ENCODE measurements around the gene CD4. TPM values are rescaled to one million over a fixed set of nuclear protein-coding genes. Genes with fewer than 3 reads are reported as not detected.

The CD4 gene
- total RNA-seq, 1 donor from 2014 or later = 0.75 TPM

DNA sequence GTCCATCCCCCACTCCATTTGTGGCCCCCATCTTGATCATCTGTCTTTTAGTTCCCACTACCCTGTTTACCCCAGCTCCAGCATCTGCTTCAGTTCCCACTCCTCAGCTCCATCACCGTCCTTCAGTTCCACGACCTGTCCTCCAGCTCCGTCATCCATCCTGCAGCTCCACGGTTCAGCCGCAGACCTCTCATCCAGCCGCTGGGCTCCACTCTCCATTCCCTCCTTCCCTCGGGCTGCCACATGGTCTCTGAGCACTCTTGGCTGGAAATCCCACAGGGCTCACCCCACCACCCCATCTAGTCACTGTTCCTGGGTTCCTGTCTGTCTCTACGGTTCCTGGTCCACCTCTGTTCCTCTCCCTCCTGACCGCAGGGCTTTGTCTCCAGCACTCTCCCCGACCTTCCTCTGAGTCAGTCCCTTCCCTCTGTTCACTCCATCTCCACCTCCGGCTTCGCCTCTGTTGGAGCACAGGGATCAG, 35.6 kb downstream of the CD4 start:
- H3K4me3 ChIP-seq (ENCODE audit: low read depth, low read length) = no peak overlapping the region
- TF ChIP-seq, protein P1, sequence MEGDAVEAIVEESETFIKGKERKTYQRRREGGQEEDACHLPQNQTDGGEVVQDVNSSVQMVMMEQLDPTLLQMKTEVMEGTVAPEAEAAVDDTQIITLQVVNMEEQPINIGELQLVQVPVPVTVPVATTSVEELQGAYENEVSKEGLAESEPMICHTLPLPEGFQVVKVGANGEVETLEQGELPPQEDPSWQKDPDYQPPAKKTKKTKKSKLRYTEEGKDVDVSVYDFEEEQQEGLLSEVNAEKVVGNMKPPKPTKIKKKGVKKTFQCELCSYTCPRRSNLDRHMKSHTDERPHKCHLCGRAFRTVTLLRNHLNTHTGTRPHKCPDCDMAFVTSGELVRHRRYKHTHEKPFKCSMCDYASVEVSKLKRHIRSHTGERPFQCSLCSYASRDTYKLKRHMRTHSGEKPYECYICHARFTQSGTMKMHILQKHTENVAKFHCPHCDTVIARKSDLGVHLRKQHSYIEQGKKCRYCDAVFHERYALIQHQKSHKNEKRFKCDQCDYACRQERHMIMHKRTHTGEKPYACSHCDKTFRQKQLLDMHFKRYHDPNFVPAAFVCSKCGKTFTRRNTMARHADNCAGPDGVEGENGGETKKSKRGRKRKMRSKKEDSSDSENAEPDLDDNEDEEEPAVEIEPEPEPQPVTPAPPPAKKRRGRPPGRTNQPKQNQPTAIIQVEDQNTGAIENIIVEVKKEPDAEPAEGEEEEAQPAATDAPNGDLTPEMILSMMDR (conservative IDR thresholded peaks at IDR 0.05; ENCODE audit: low read depth, low read length) = no peak
- no peak for DNase-seq (ENCODE audit: low read depth)

- TF ChIP-seq, protein P1 (conservative IDR thresholded peaks at IDR 0.05; ENCODE audit: low read depth, low read length) = peak; percentile 95
- no peak overlapping the region for H3K4me3 ChIP-seq (ENCODE audit: low read depth, low read length)
- DNase-seq (ENCODE audit: low read depth) = peak; percentile 18
Measured at GRCh38 chr12:6825398-6826124, 36.2 kb downstream of the CD4 start.

DNA sequence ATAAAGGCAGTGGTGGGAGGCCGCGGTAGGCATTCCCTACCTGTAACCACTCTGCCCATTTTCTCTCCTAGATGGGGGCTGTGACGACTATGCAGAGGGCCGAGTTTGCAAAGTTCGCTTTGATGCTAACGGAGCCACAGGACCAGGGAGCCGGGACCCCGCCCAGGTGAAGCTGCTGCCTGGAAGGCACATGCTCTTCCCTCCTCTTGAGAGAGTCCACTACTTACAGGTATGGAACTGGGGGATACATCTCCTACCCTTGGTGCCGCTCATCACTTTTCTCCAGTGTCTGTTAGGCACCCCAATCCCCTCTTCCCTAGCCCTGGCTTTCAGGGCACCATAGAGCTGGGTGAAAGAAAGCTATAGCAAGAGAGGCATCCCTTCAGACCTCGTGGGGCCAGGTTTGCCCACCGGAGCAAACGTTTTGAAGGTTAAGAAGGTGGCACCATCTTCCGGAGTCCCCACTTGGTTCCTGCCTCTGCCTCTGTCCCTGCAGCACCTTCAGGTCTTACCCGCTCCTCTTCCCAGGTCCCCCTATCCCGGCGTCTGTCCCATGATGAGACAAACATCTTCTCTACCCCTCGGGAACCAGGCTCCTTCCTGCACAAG, 36.9 kb downstream of the CD4 start:
- no peak overlapping the region for H3K4me3 ChIP-seq (ENCODE audit: low read depth, low read length)
- TF ChIP-seq, protein P1 (conservative IDR thresholded peaks at IDR 0.05; ENCODE audit: low read depth, low read length) = no peak
- DNase-seq (ENCODE audit: low read depth) = no peak

DNA sequence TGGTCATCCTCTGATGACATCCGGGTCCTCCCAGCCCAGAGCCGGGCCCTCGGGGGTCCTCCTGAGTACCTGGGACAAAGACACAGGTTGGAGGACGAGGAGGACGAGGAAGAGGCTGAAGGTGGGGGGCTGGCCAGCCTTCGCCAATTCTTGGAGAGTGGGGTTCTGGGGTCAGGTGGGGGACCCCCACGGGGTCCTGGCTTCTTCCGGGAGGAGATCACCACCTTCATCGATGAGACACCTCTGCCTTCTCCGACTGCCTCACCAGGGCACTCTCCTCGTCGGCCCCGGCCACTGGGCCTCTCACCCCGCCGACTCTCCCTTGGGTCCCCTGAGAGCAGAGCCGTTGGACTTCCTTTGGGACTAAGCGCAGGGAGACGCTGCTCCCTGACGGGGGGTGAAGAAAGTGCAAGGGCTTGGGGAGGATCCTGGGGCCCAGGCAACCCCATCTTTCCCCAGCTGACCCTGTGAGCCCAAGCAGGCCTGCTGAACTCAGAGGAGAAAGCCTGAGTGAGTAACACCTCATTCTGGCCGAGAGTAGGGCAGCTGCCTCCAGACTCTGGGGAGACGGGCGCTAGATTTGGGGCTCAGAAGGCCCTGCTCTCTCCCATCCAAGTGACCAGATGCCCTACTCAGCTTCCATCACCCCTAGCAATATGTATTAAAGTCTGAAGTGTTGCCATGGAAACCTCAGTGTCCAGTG, 37.6 kb downstream of the CD4 start:
- H3K4me3 ChIP-seq (ENCODE audit: low read depth, low read length) = no peak overlapping the region
- DNase-seq (ENCODE audit: low read depth) = no peak
- TF ChIP-seq, protein P1 (conservative IDR thresholded peaks at IDR 0.05; ENCODE audit: low read depth, low read length) = no peak

GRCh38 chr12:6827437-6827911, 38.1 kb downstream of the CD4 start:
- H3K4me3 ChIP-seq (ENCODE audit: low read depth, low read length) = peak overlapping the region; percentile 14
- no peak for DNase-seq (ENCODE audit: low read depth)
- TF ChIP-seq, protein P1 (conservative IDR thresholded peaks at IDR 0.05; ENCODE audit: low read depth, low read length) = no peak

- H3K4me3 ChIP-seq (ENCODE audit: low read depth, low read length) = peak within 1 kb of the TSS; percentile 75
- TF ChIP-seq, protein P1 (conservative IDR thresholded peaks at IDR 0.05; ENCODE audit: low read depth, low read length) = no peak
- DNase-seq (ENCODE audit: low read depth) = no peak
Measured at GRCh38 chr12:6827982-6828780, 38.9 kb downstream of the CD4 start, which contains the start of gene P3H3. Gene P3H3 (plus strand): TSS chr12:6828407. CDS start chr12:6828441, 34 bp downstream.

All from epithelial cell of proximal tubule (primary cell).